ENCODE results near the gene POLD1. TPM values are rescaled to one million over a fixed set of nuclear protein-coding genes. Genes with fewer than 3 reads are reported as not detected.
"Not testable (repeated sequence)": the region's sequence is repeated elsewhere in the genome, so short reads cannot be mapped to it uniquely, and the experiment has no call there.

POLD1 gene
- total RNA-seq = 10.8 TPM
- long read RNA-seq, transcript POLD1-201 (27 exons, 3,444 nt) = major isoform, 12 of 35 reads
- long read RNA-seq, partial matches to known transcripts = 14 of 35 reads
- long read RNA-seq, other reads (novel, unspliced or antisense) = 6 of 35 reads

DNA sequence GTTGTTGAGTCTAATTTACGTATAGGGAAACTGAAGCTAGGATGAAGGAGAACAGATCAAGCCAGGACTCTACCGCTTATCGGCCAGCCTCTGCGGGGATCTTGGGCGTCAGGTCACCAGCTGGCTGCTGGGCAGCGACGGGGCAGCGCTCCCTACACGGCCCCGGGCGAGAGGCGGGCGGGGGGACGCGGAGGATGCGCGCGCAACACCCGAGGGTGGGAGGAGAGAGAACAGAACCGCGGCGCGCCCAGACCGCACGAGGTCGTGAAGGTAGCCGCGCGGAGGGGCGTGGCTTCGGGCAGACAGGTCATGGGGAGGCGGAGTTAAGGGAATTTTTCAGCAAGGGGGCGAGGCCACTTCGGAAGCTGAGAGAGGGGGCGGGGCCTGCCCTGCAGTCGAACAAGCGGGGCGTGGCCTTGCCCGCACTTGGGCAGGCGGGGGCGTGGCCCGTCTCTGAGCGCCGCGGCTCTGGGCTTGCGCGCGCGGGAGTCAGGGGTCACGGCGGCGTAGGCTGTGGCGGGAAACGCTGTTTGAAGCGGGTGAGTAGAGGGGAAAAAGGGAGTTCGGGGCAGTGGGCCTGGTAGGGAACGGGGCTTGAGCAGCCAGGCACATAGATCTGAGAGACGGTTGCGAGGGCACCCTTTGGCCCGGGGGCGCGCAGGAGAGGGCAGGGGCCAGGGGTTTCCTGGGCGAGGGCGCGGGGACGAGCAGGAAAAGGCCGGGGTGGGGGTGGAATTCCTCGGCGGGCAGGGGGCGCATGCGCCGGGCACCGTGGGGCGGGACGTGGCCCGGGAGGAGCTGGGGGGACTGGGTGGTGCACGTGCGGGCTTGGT, at the start of gene POLD1:
POLD1 (plus strand) TSS at position 496 of the 833 bp plus-strand sequence. CDS start 14,505 bp downstream, outside the sequence.
- DNase-seq = peak; percentile 98
- Histone ChIP-seq H3K27me3 (ENCODE audit: low read depth) (no peaks in the 10 kb centered on the region), H3K4me3 (peak within 1 kb of the TSS; percentile 79), H3K9me3 (replicated peaks) (no peaks in the 10 kb centered on the region), H3K36me3 (peaks cover 39% of the 10 kb centered on the region), H3K4me1 (peaks cover 42% of the 10 kb centered on the region), H3K27ac (replicated peaks) (peak within 1 kb of the TSS; percentile 87)
- TF ChIP-seq CTCF (IDR thresholded peaks at IDR 0.05; ENCODE audit: borderline replicate concordance) = no peak
- intact Hi-C loops (cut with micrococcal nuclease) = no loop called here

GRCh38 chr19:50334741-50335421, 49.3 kb upstream of the POLD1 start:
- no peak overlapping the region for H3K4me3 ChIP-seq
- no peak for TF ChIP-seq CTCF (IDR thresholded peaks at IDR 0.05; ENCODE audit: borderline replicate concordance)
- peaks cover 54% of the 10 kb centered on the region for H3K27me3 ChIP-seq (ENCODE audit: low read depth)
- no peaks in the 10 kb centered on the region for H3K36me3 ChIP-seq
- H3K4me1 ChIP-seq = peaks cover 34% of the 10 kb centered on the region
- DNase-seq = no peak
- no peak overlapping the region for H3K27ac ChIP-seq (replicated peaks)
- intact Hi-C loops (cut with micrococcal nuclease) = no loop called here
- H3K9me3 ChIP-seq (replicated peaks) = no peaks in the 10 kb centered on the region

GRCh38 chr19:50337031-50337430, 47.1 kb upstream of the POLD1 start:
- H3K27ac ChIP-seq (replicated peaks); H3K36me3 ChIP-seq; DNase-seq; intact Hi-C loops (cut with micrococcal nuclease); H3K4me3 ChIP-seq; H3K9me3 ChIP-seq (replicated peaks): not testable (repeated sequence)
- Histone ChIP-seq H3K27me3 (ENCODE audit: low read depth) (peaks cover 35% of the 10 kb centered on the region), H3K4me1 (peaks cover 20% of the 10 kb centered on the region)

DNA sequence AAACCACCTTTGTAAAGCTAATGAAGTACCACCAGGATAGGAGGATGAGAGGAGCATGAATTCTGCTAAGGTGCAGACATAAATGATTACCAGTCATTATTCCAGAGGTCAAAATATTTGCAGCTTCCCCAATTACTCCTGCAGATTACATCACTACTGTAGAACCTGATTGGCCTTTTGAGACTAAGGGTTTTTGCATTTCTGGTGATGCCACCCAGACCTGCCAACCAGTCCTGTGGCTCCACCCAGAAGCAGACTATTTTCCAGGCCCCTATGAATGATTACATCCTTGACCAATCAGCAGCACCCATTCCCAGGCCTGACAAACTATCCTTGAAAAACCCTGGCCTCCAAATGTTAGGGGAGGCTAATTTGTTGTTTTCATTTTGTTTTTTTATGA, 43.8 kb upstream of the POLD1 start:
- intact Hi-C loops (cut with micrococcal nuclease) = no loop called here
- H3K4me3 ChIP-seq = no peak overlapping the region
- no peak for DNase-seq
- no peak overlapping the region for H3K27ac ChIP-seq (replicated peaks)
- no peaks in the 10 kb centered on the region for H3K4me1 ChIP-seq
- H3K36me3 ChIP-seq = no peaks in the 10 kb centered on the region
- TF ChIP-seq CTCF (IDR thresholded peaks at IDR 0.05; ENCODE audit: borderline replicate concordance) = no peak
- peaks cover 4% of the 10 kb centered on the region for H3K27me3 ChIP-seq (ENCODE audit: low read depth)
- peaks cover 17% of the 10 kb centered on the region for H3K9me3 ChIP-seq (replicated peaks)

- H3K27me3 ChIP-seq (ENCODE audit: low read depth) = no peaks in the 10 kb centered on the region
- H3K27ac ChIP-seq (replicated peaks) = no peak overlapping the region
- peak; percentile 1 for DNase-seq
- no peak for TF ChIP-seq CTCF (IDR thresholded peaks at IDR 0.05; ENCODE audit: borderline replicate concordance)
- H3K4me3 ChIP-seq = no peak overlapping the region
- H3K4me1 ChIP-seq = no peaks in the 10 kb centered on the region
- intact Hi-C loops (cut with micrococcal nuclease) = no loop called here
- no peaks in the 10 kb centered on the region for H3K36me3 ChIP-seq
- H3K9me3 ChIP-seq (replicated peaks) = peaks cover 24% of the 10 kb centered on the region
Observed at GRCh38 chr19:50341091-50341564, 43.0 kb upstream of the POLD1 start.

Measured in left ventricle myocardium inferior (tissue), 1 donor.